ENCODE data around the gene ZCCHC7.
"Not testable (repeated sequence)": the region's sequence is repeated elsewhere in the genome, so short reads cannot be mapped to it uniquely, and the experiment has no call there.

Gene ZCCHC7

GRCh38 chr9:37179576-37179975 is 59.2 kb downstream of the ZCCHC7 start:
- DNase-seq = no peak

DNA sequence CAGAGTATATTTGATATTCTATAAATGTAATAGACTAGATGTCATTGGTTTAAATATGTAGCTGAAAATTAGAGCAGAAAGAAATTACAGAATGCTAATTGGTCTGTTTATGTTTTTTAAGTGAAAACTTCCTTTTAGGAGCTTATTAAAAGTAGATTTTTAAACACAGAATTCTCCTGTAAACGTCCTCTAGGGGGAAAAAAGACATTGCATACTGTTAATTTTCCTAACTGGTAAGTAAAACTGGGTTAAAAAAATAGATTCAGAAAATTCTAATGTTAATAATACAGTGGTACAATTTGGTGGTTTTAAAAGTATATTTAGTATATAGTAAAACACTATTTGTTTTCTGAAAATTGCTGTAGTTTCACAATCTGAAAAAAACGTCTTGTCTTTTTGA is 59.8 kb downstream of the ZCCHC7 start:
- no peak for DNase-seq

- no peak for DNase-seq
These were observed 62.3 kb downstream of the ZCCHC7 start for GRCh38 chr9:37182718-37183117.

- no peak for DNase-seq
These were observed 64.8 kb downstream of the ZCCHC7 start for GRCh38 chr9:37184905-37185867.

DNA sequence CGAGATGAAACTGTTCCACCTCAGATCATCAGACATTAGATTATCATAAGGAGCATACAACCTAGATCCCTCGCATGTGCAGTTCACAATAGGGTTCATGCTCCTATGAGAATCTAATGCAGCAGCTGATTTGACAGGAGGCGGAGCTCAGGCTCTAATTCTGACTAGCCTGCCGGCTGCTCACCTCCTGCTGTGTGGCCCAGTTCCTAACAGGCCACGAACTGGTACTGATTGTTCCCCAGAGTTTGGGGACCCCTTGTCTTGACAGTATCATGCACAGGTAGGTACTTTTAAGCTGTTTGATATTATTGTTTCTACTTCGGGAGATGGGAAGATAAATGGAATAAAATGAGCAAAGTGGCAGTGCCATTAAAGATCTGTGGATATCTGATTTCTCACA is 66.9 kb downstream of the ZCCHC7 start:
- DNase-seq = no peak

GRCh38 chr9:37187713-37188439 is 67.5 kb downstream of the ZCCHC7 start:
- DNase-seq = no peak

DNA sequence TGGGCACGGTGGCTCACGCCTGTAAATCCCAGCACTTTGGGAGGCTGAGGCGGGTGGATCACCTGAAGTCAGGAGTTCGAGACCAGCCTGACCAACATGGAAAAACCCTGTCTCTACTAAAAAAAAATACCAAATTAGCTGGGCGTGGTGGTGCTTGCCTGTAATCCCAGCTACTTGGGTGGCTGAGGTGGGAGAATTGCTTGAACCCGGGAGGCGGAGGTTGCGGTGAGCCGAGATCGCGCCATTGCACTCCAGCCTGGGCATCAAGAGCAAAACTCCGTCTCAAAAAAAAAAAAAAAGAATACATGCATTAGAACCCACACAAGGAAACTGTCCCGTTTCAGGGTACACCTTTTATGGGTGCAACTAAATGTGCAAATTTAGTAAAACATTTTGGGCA is 70.4 kb downstream of the ZCCHC7 start:
- not testable (repeated sequence) for DNase-seq

- no peak for DNase-seq
These were observed 71.2 kb downstream of the ZCCHC7 start for GRCh38 chr9:37191403-37192089.

GRCh38 chr9:37192803-37193202 is 72.4 kb downstream of the ZCCHC7 start:
- DNase-seq = no peak

GRCh38 chr9:37197158-37198038 is 77.0 kb downstream of the ZCCHC7 start:
- no peak for DNase-seq

GRCh38 chr9:37198039-37198729 is 77.8 kb downstream of the ZCCHC7 start:
- DNase-seq = no peak

- DNase-seq = no peak
These were observed 78.5 kb downstream of the ZCCHC7 start for GRCh38 chr9:37198831-37199230.

DNA sequence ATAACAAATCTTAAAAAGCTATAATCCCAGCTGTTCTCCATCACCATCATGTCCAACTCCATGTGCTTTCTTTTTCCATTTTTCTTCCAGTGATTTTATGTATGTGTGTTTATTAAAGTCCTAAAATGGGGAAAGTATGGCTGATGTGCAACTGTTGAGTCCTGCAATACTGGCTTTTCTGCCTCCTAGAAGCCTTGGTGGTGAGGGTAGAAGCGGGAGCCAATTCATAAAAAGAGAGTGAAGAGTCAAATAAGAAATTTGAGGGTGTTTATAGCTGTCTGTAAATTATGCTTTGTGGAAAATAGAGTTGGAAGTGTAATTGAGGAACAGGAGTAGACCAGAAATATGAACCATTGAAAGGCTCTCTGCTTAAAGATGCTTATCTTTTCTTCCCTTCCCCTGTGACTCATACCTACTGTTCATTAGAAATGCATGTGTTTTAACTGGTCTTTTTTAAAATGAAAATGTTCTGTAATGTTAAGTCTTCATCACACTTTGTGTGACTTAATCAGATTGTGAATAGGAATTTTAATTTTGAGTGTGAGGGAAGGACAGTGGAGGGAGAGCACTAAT is 80.1 kb downstream of the ZCCHC7 start:
- DNase-seq = no peak

GRCh38 chr9:37201581-37201980 is 81.2 kb downstream of the ZCCHC7 start:
- no peak for DNase-seq

DNA sequence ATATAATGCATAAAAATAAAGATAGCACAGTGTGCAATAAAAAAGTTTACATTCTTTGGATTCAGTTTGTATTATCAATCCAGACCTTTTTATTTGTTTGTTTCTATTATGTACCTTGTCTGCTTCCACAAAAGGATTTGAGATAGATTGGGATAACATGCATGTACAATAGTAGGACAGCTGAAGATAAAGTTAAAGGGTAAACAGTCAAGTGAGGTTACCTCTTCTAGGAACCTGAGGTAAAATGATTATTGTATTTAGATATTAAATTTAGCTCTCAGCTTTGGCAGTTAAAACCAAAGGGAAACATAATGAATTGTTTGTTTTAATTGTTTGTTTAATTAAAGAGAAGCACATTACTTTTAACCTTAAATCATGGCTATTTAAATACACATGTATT is 81.7 kb downstream of the ZCCHC7 start:
- no peak for DNase-seq

DNA sequence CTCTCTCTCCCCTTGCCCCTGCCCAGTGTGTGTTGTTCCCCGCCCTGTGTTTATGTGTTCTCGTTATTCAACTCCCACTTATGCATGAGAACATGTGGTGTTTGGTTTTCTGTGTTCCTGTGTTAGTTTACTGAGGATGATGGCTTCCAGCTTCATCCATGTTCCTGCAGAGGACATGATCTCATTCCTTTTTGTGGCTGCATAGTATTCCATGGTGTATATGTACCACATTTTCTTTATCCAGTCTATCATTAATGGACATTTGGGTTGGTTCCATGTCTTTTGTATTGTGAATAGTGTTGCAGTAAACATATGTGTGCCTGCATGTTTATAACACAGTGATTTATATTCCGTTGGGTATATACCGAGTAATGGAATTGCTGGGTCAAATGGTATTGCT is 83.1 kb downstream of the ZCCHC7 start:
- not testable (repeated sequence) for DNase-seq

DNA sequence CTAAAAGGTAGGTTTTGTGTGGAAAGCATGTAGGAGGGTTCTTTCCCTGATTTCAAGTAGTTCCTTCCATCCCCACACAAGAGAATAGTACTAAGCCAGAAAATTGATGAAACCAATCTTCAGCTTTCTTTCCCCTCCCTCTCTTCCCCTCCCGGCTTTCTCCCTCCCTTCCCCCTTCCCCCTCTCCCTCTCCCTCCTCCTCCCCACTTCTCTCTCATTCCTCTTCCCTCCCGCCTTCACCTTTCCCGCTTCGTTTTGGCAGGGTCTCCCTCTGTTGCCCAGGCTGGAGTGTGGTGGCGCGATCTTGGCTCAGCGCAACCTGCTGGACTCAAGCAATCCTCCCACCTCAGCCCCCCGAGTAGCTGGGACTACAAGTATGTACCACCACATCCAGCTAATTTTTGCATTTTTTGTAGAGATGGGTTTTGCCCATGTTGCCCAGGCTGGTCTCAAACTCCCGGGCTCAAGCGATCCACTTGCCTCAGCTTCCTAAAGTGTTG is 85.8 kb downstream of the ZCCHC7 start:
- DNase-seq = no peak

DNA sequence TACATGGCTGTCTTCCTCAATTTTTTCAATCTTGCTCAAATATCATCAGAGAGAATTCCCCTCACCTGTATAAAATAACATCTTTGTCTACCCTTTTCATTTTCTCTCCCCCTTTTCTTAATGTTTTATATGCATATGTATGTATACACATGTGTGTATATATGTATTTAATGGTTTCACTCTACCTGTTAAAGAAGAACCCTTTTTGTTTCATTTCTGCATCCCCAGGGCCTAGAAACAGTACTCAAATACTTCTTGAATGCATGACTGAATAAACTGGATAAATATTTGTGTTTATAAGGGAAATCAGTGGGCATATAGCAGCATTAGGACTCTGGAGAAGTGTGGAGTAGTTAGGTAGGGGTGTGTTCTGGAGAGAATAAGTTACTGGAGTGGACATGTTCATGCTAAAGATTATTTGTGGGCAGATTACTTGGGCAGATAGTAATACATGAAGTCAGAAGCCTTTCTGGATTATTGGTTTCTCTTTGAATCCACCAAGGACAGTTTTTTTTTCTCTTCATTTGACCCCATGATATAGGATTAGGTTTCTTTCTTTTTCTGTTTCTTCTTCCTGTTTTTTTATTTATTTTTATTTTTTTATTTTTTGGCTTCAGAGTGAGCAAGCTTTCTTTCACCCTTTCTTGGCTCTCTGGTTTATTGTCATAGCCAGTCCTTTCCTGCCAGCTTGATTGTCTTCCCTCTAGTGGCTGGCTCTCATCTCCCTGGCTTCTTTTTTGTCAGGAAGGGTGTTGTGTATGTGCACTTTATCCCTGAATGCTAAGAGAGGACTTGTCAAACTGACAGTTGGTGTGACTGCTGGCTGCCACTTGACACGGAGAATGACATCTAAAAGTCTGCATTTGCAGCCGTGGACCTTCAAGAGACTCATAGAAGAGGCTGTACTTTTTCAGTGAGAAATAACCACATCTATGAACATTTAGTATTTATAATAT is 89.3 kb downstream of the ZCCHC7 start:
- no peak for DNase-seq

DNA sequence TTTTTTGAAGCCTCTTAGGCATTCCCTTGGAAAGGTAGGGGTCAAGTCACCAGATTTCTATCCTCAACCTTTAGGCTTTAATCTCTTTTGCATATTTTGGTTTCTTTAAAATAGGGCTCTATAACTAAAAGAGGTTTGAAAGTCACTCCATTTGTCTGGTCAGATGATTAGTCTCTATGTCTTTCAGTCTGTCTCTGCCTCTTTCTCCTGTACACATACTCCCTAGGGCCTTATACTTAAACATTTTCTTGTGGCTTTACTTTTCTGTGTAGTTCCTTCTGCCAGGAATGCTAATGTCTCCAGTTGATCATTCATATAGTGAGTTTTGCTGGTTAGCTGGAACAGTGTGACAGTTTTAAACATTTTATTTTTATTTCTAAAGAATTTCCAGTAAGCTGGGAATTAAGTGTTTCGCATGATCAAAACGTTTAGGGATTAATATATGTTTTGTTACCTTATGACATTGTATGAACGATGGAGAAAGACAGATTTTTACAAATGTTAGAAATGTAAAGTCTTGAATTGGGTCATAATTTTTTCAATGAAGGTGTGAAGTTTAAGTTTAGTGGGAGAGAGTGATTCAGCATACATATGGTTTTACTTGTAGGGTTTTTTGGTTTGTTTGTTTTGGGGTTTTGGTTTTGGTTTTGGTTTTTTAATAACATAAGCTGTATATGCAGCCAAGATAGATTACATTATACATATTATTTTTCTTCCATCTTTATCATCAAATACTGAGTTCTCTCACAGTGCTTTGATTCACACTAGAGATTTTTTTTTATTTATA is 90.6 kb downstream of the ZCCHC7 start:
- DNase-seq = no peak
